Motor neuron (in vitro differentiated cells): ENCODE results near the gene MUC5AC. TPM values are rescaled to one million over a fixed set of nuclear protein-coding genes. Genes with fewer than 3 reads are reported as not detected.

Experiments used
- ATAC-seq, 8 experiments: fragments of 200-7000 bp; cut with Tn5 transposase; replicated peaks in 6 of 8; 2 replicates each; pipeline ENCODE4 v1.8.0; 2021; ENCODE audit warnings: mild to moderate bottlenecking in 8 of 8, moderate library complexity in 8 of 8
- H3K27ac ChIP-seq, 2 donors: fragments of 250-450 bp; sonication (Bioruptor Pico); 2 replicates each; pipeline ENCODE4 v1.9.0; 2021; ENCODE audit warnings: antibody characterized with exemption in 2 of 2, mild to moderate bottlenecking in 2 of 2, moderate library complexity in 1 of 2
- H3K4me1 ChIP-seq, 2 donors: fragments of 250-450 bp; sonication (Bioruptor Pico); replicated peaks in 1 of 2; 2 replicates each; pipeline ENCODE4 v1.6.1; 2021; ENCODE audit warnings: antibody characterized with exemption in 2 of 2, mild to moderate bottlenecking in 2 of 2, moderate library complexity in 1 of 2
- H3K4me3 ChIP-seq, 5 donors: fragments of 250-450 bp; sonication (Bioruptor Pico); 2 replicates each; pipeline ENCODE4 v1.9.0; 2021; ENCODE audit warnings: antibody characterized with exemption in 5 of 5, mild to moderate bottlenecking in 5 of 5, moderate library complexity in 4 of 5
- WGBS, 10 experiments: fragments of 450-650 bp; shearing (Covaris generic); methylation state at CpG; one replicate each; pipeline ENCODE4 v1.0.0; 2022; 5-methylcytosine and 5-hydroxymethylcytosine counted together
- in situ Hi-C, 9 experiments: fragments of 400-800 bp; cut with MboI; loops; one replicate each; pipeline ENCODE4 v1.15.0; 2021; ENCODE audit warnings: low sequenced_read_pairs in 9 of 9, low pct_unique_long_range_greater_than_20kb in 2 of 9; ENCODE audit not compliant: unreplicated experiment in 9 of 9
- total RNA-seq, 8 experiments: library from RNA; unstranded; fragments of 300-600 nt; gene quantifications; 2 replicates each; pipeline versions ENCODE4 v1.2.3 to v1.2.4, GENCODE V29; 2022

MUC5AC gene
- total RNA-seq, 8 experiments from 2014 or later: under 0.01 to 0.57 (median 0.20) TPM

GRCh38 chr11:1127664-1128162, 30.0 kb upstream of the MUC5AC start:
- peak in 2 of 8 experiments; percentile 22 to 24 for ATAC-seq
- H3K4me1 ChIP-seq: peaks cover 6 to 25% of the 10 kb centered on the region in 2 donors
- no peak overlapping the region for H3K4me3 ChIP-seq
- in situ Hi-C loops: no loop called here
- 20 to 78% (median 53%) methylated on average over 1 to 6 of the region's 14 CpGs; no CpG with 5 or more reads in 5 of the 10 experiments for WGBS, 10 experiments
- no peak overlapping the region for H3K27ac ChIP-seq

GRCh38 chr11:1128311-1129142, 29.2 kb upstream of the MUC5AC start:
- H3K4me1 ChIP-seq: peaks cover 6 to 25% of the 10 kb centered on the region in 2 donors
- ATAC-seq: peak in 2 of 8 experiments; percentile 12 to 26
- 90% methylated on average over 2 of the region's 33 CpGs; no CpG with 5 or more reads in 9 of the 10 experiments for WGBS, 10 experiments
- in situ Hi-C loops: no loop called here
- H3K27ac ChIP-seq: no peak overlapping the region
- no peak overlapping the region for H3K4me3 ChIP-seq

GRCh38 chr11:1129143-1129610, 28.6 kb upstream of the MUC5AC start:
- WGBS, 10 experiments: no CpG with 5 or more reads among the region's 17 CpGs
- H3K4me1 ChIP-seq: peaks cover 6 to 25% of the 10 kb centered on the region in 2 donors
- ATAC-seq: peak in 3 of 8 experiments; percentile 13 to 58 (median 53)
- no peak overlapping the region for H3K27ac ChIP-seq
- in situ Hi-C loops: no loop called here
- no peak overlapping the region for H3K4me3 ChIP-seq

GRCh38 chr11:1129611-1130160, 28.1 kb upstream of the MUC5AC start:
- 100% methylated on average over 2 of the region's 18 CpGs; no CpG with 5 or more reads in 9 of the 10 experiments for WGBS, 10 experiments
- Histone ChIP-seq H3K4me3 (no peak overlapping the region), H3K27ac (no peak overlapping the region), H3K4me1 (peaks cover 6 to 25% of the 10 kb centered on the region in 2 donors)
- in situ Hi-C loops: no loop called here
- peak in 3 of 8 experiments; percentile 15 to 64 (median 64) for ATAC-seq

- Histone ChIP-seq H3K4me1 (peaks cover 6 to 25% of the 10 kb centered on the region in 2 donors), H3K4me3 (no peak overlapping the region), H3K27ac (no peak overlapping the region)
- 35 to 90% (median 55%) methylated on average over 1 to 4 of the region's 15 CpGs; no CpG with 5 or more reads in 6 of the 10 experiments for WGBS, 10 experiments
- peak in 6 of 8 experiments; percentile 21 to 83 (median 72) for ATAC-seq
- in situ Hi-C loops: no loop called here
Observed at GRCh38 chr11:1130276-1131032, 27.3 kb upstream of the MUC5AC start.

GRCh38 chr11:1131033-1131911, 26.5 kb upstream of the MUC5AC start:
- no peak overlapping the region for H3K27ac ChIP-seq
- ATAC-seq: no peak
- WGBS, 10 experiments: 20 to 85% (median 76%) methylated on average over 3 to 4 of the region's 29 CpGs; no CpG with 5 or more reads in 7 of the 10 experiments
- in situ Hi-C loops: no loop called here
- H3K4me3 ChIP-seq: no peak overlapping the region
- peaks cover 6 to 25% of the 10 kb centered on the region in 2 donors for H3K4me1 ChIP-seq

- no peak for ATAC-seq
- in situ Hi-C loops: no loop called here
- WGBS, 10 experiments: 0 to 80% (median 46%) methylated on average over 1 of the region's 1 CpG
Observed at GRCh38 chr11:1134848-1135445, 22.8 kb upstream of the MUC5AC start.

GRCh38 chr11:1138097-1138496, 19.7 kb upstream of the MUC5AC start:
- Histone ChIP-seq H3K4me1 (peaks cover 10 to 12% of the 10 kb centered on the region in 2 donors), H3K4me3 (no peak overlapping the region), H3K27ac (no peak overlapping the region)
- in situ Hi-C loops: no loop called here
- WGBS, 10 experiments: 0 to 85% (median 16%) methylated on average over 2 to 8 of the region's 8 CpGs; no CpG with 5 or more reads in 4 of the 10 experiments
- peak in 2 of 8 experiments; percentile 82 to 86 for ATAC-seq

More at GRCh38 chr11:1134848-1135445, 22.8 kb upstream of the MUC5AC start:
- Histone ChIP-seq H3K27ac (no peak overlapping the region), H3K4me1 (peaks cover 13 to 25% of the 10 kb centered on the region in 2 donors), H3K4me3 (no peak overlapping the region)

- Histone ChIP-seq H3K4me1 (peaks cover 10 to 12% of the 10 kb centered on the region in 2 donors), H3K4me3 (no peak overlapping the region), H3K27ac (peak overlapping the region in 1 of 2 donors; percentile 15)
- WGBS, 10 experiments: 21 to 48% (median 39%) methylated on average over 2 to 9 of the region's 12 CpGs; no CpG with 5 or more reads in 1 of the 10 experiments
- ATAC-seq: peak in 6 of 8 experiments; percentile 48 to 89 (median 82)
- in situ Hi-C loops: no loop called here
Observed at GRCh38 chr11:1139441-1140083, 18.2 kb upstream of the MUC5AC start.

- H3K4me1 ChIP-seq: peaks cover 10 to 12% of the 10 kb centered on the region in 2 donors
- in situ Hi-C loops: no loop called here
- no peak overlapping the region for H3K27ac ChIP-seq
- 41 to 100% (median 74%) methylated on average over 1 to 13 of the region's 18 CpGs for WGBS, 10 experiments
- no peak overlapping the region for H3K4me3 ChIP-seq
- no peak for ATAC-seq
Observed at GRCh38 chr11:1140642-1141490, 16.9 kb upstream of the MUC5AC start.
